Spleen (tissue), 7 donors: ENCODE results near the gene TMEM229B.

ENCODE experiments used
- CTCF ChIP-seq, 11 experiments: fragments of 200-600 bp in 7 of 11; fragments of 450-650 bp in 4 of 11; sonication (generic) in 4 of 11; IDR thresholded peaks in 8 of 11; conservative IDR thresholded peaks in 3 of 11; 1 replicate in 7 of 11; 2 replicates in 4 of 11; pipeline versions ENCODE4 v1.4.0 to v1.8.0; 2016 to 2021; ENCODE audit warnings: antibody characterized with exemption in 11 of 11, inconsistent platforms in 4 of 11, mild to moderate bottlenecking in 1 of 11
- POLR2A ChIP-seq, 3 donors: fragments of 450-650 bp; IDR thresholded peaks; one replicate each; pipeline ENCODE4 v1.5.1; 2017; ENCODE audit warnings: antibody characterized with exemption in 3 of 3, mild to moderate bottlenecking in 1 of 3
- donor health status: DM: no; HTN: no; CAD: no; lungs with moderate emphysema.
- donor health status: DM: no; HTN: no; CAD: no.
- donor health status: DM: no; HTN: no; CAD: no.

DNA sequence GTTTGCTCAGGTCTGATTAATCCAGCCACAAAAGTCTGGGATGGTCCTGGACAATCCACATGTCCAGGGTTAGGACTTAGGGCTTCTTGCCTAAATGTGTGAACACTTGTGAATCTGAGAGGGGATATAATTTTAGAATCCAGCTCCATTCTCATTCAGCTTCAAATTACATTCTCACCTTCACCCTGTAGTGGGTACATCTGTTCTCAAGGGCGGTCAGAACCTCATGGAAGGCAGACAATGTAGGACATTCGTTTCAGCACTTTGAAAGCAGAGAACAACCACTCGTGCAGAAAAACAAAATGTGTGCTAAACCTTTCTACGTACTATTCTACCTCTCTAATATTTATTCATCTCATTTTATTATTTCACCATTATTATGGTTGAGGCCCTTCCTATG is 1.2 kb downstream of the TMEM229B start:
- no peak for TF ChIP-seq CTCF (IDR thresholded peaks at IDR 0.05 in 8 of 11, conservative IDR thresholded peaks at IDR 0.05 in 3 of 11)
- TF ChIP-seq POLR2A (IDR thresholded peaks at IDR 0.05), result no peak
